ENCODE measurements around the gene WRAP73. TPM values are rescaled to one million over a fixed set of nuclear protein-coding genes. Genes with fewer than 3 reads are reported as not detected.

WRAP73 gene
- total RNA-seq, 3 donors from 2014 or later (not counting 1 experiment from before 2014, with no cell fraction given), result 27.8 to 35.4 (median 30.1) TPM

DNA sequence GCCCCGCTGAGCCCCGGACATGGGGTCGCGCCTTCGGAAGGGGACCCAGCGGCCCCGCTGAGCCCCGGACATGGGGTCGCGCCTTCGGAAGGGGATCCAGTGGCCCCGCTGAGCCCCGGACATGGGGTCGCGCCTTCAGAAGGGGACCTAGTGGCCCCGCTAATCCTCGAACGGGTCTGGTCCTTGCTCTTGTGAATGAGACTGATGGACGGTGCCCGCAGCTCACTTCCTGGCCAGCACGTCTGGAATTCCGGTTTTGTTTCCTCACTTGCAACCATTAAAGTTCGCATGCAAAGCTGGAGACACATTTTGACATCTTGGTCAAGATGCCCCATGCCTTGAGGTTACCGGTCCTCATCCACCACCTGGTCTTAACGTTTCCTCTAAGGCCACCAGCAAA, 5.6 kb downstream of the WRAP73 start:
- peaks cover 16 to 23% of the 10 kb centered on the region in 2 donors for H3K4me1 Mint-ChIP-seq
- H3K36me3 Mint-ChIP-seq, result no peaks in the 10 kb centered on the region
- TF ChIP-seq, protein P1, sequence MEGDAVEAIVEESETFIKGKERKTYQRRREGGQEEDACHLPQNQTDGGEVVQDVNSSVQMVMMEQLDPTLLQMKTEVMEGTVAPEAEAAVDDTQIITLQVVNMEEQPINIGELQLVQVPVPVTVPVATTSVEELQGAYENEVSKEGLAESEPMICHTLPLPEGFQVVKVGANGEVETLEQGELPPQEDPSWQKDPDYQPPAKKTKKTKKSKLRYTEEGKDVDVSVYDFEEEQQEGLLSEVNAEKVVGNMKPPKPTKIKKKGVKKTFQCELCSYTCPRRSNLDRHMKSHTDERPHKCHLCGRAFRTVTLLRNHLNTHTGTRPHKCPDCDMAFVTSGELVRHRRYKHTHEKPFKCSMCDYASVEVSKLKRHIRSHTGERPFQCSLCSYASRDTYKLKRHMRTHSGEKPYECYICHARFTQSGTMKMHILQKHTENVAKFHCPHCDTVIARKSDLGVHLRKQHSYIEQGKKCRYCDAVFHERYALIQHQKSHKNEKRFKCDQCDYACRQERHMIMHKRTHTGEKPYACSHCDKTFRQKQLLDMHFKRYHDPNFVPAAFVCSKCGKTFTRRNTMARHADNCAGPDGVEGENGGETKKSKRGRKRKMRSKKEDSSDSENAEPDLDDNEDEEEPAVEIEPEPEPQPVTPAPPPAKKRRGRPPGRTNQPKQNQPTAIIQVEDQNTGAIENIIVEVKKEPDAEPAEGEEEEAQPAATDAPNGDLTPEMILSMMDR (IDR thresholded peaks at IDR 0.05), result no peak
- no peak for DNase-seq
- H3K9me3 Mint-ChIP-seq, result no peaks in the 10 kb centered on the region
- Histone ChIP-seq H3K36me3 (ENCODE audit: control insufficient read depth, insufficient read depth, low read length) (peaks cover 29% of the 10 kb centered on the region), H3K4me3 (ENCODE audit: low read length) (no peak overlapping the region), H3K27ac (ENCODE audit: low read length) (no peak overlapping the region), H3K9me3 (ENCODE audit: control insufficient read depth, insufficient read depth, low read length) (no peaks in the 10 kb centered on the region), H3K27me3 (ENCODE audit: control insufficient read depth, insufficient read depth, low read length) (no peaks in the 10 kb centered on the region), H3K4me1 (ENCODE audit: control insufficient read depth, insufficient read depth, low read length) (peaks cover 3% of the 10 kb centered on the region)
- H3K27ac Mint-ChIP-seq, result no peak overlapping the region
- WGBS (ENCODE audit: insufficient coverage), result 94% methylated on average over 20 of the region's 25 CpGs
- intact Hi-C loops (cut with micrococcal nuclease), result no loop called here
- H3K4me3 Mint-ChIP-seq, result no peak overlapping the region
- no peak for ATAC-seq
- H3K27me3 Mint-ChIP-seq (ENCODE audit: low read depth in 2 of 2), result no peaks in the 10 kb centered on the region

DNA sequence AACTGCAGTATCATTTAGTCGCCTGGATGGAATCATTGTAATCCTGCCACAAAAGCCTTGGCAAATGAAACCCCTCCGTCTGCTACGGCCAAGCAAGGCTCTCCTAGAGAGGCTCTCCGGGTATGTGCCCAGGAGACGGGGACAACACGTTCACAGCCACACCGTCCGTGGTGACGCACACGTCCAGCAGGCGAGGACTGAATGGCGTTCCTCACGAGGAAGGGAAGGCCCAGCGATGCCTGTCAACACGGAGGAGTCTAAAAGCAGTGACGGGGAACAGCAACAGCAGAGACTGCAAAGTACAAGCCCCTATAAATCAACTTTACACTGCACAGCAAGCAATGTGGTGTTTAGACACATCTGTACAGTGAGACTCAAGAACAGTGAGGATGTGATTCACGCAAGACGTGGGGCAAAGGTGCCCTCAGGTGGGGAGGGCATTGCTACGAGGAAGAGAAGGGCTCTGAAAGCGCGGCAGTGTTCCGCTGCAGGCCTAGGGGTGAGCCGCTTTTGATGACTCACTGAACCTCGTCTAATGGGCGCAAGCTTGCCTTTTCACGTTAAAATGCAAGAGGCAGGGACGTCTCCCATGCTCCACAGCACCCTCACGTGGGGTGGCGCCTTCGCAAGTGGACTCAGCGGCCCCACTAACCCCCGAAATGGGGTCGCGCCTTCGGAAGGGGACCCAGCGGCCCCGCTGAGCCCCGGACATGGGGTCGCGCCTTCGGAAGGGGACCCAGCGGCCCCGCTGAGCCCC, 6.8 kb downstream of the WRAP73 start:
- Histone ChIP-seq H3K4me1 (ENCODE audit: control insufficient read depth, insufficient read depth, low read length) (no peaks in the 10 kb centered on the region), H3K4me3 (ENCODE audit: low read length) (no peak overlapping the region), H3K27ac (ENCODE audit: low read length) (no peak overlapping the region), H3K27me3 (ENCODE audit: control insufficient read depth, insufficient read depth, low read length) (no peaks in the 10 kb centered on the region), H3K36me3 (ENCODE audit: control insufficient read depth, insufficient read depth, low read length) (peaks cover 37% of the 10 kb centered on the region), H3K9me3 (ENCODE audit: control insufficient read depth, insufficient read depth, low read length) (no peaks in the 10 kb centered on the region)
- peaks cover 5 to 11% of the 10 kb centered on the region in 2 donors for H3K4me1 Mint-ChIP-seq
- TF ChIP-seq, protein P1 (IDR thresholded peaks at IDR 0.05), result no peak
- intact Hi-C loops (cut with micrococcal nuclease), result no loop called here
- 97% methylated on average over 35 of the region's 43 CpGs for WGBS (ENCODE audit: insufficient coverage)
- no peaks in the 10 kb centered on the region for H3K36me3 Mint-ChIP-seq
- no peaks in the 10 kb centered on the region for H3K27me3 Mint-ChIP-seq (ENCODE audit: low read depth in 2 of 2)
- no peak for DNase-seq
- H3K9me3 Mint-ChIP-seq, result no peaks in the 10 kb centered on the region
- H3K4me3 Mint-ChIP-seq, result no peak overlapping the region
- no peak for ATAC-seq
- H3K27ac Mint-ChIP-seq, result no peak overlapping the region

DNA sequence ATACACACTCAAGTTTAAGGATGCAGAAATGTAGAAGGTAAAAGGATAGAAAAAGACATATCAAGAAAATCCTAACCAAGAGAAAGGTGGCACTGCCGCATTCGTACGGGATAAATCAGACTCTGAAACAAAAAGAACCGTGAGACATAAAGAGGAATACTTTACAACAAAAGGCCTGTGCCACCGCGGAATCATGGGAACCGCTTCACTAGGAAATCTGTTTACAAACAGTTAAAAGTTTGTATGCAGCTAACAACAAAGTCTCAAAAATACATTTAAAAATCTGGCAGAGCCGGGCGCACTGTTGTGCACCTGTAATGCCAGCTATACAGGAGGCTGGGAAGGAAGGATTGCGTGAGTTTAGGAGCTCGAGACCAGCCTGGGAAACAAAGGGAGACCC, 8.1 kb downstream of the WRAP73 start:
- H3K27me3 Mint-ChIP-seq (ENCODE audit: low read depth in 2 of 2), result no peaks in the 10 kb centered on the region
- Histone ChIP-seq H3K27me3 (ENCODE audit: control insufficient read depth, insufficient read depth, low read length) (no peaks in the 10 kb centered on the region), H3K9me3 (ENCODE audit: control insufficient read depth, insufficient read depth, low read length) (no peaks in the 10 kb centered on the region), H3K4me1 (ENCODE audit: control insufficient read depth, insufficient read depth, low read length) (no peaks in the 10 kb centered on the region), H3K27ac (ENCODE audit: low read length) (no peak overlapping the region), H3K4me3 (ENCODE audit: low read length) (no peak overlapping the region), H3K36me3 (ENCODE audit: control insufficient read depth, insufficient read depth, low read length) (peaks cover 45% of the 10 kb centered on the region)
- peaks cover 3% of the 10 kb centered on the region for H3K36me3 Mint-ChIP-seq
- TF ChIP-seq, protein P1 (IDR thresholded peaks at IDR 0.05), result no peak
- H3K4me3 Mint-ChIP-seq, result no peak overlapping the region
- DNase-seq (no peak), ATAC-seq (no peak)
- no peaks in the 10 kb centered on the region for H3K9me3 Mint-ChIP-seq
- over 99% methylated on average over 8 of the region's 11 CpGs for WGBS (ENCODE audit: insufficient coverage)
- intact Hi-C loops (cut with micrococcal nuclease), result no loop called here
- H3K27ac Mint-ChIP-seq, result no peak overlapping the region
- H3K4me1 Mint-ChIP-seq, result no peaks in the 10 kb centered on the region
